GM21737 (cell line): ENCODE measurements around the gene SH3PXD2B.

Experiments used
- ATAC-seq: cut with Tn5 transposase; IDR thresholded peaks from one replicate; pipeline ENCODE4 v1.9.1; 2021; ENCODE audit warnings: mild to moderate bottlenecking, moderate library complexity; ENCODE audit not compliant: unreplicated experiment

The SH3PXD2B gene

DNA sequence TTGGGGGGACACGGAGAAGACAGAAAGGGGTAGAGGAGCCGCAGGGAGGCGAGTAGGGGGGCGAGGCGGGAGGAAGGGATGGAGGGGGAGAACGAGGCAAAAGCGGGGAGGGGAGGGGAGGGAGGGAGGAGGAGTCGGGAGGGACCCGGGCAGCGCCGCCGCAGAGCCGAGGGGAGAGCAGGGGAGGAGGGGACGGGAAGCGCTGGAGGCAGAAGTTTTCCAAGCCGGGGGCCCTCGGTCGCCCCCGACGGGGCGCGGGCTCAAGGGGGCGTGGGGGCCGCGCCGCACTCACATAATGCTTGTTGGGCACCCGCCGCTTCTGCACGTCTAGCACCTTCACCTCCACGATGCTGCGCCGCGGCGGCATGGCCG is 353 bp downstream of the SH3PXD2B start:
- no peak for ATAC-seq

DNA sequence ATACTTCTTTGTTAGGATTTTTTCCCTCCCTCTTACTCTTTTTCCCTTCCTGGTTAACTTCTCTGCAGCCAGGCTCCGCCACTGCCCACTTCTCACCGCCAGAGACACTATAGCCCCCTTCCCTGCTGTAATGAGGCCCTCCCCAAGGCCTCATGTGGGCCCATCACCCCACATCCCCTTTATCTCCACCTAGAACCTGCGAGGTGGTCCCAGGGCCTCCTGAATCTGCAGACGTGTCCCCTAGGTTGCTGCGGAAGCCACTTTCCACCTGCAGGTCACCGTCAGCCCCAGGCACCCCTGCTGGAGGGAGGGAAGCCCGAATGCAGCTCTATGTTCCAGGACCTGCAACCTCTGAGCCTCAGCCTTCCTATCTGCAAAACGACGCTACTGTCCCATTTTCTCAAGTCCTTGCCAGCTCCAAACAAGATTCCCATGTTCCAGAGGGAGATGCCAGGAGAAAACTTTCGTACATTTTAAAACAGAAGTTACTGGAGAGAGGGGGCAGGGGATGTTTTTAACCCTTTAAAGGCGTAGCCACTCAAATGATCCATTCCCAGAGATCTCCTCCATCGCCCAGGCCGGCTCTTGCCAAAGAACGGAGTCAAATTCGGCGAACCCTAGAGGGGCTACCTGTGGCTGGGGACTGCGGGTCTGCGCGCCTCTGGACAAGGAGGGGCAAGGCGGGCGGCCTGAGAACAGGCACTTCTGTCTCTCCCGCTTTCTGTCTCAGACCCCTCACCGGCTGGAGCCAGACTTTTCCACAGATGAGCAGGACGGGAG is 929 bp downstream of the SH3PXD2B start:
- ATAC-seq: no peak

DNA sequence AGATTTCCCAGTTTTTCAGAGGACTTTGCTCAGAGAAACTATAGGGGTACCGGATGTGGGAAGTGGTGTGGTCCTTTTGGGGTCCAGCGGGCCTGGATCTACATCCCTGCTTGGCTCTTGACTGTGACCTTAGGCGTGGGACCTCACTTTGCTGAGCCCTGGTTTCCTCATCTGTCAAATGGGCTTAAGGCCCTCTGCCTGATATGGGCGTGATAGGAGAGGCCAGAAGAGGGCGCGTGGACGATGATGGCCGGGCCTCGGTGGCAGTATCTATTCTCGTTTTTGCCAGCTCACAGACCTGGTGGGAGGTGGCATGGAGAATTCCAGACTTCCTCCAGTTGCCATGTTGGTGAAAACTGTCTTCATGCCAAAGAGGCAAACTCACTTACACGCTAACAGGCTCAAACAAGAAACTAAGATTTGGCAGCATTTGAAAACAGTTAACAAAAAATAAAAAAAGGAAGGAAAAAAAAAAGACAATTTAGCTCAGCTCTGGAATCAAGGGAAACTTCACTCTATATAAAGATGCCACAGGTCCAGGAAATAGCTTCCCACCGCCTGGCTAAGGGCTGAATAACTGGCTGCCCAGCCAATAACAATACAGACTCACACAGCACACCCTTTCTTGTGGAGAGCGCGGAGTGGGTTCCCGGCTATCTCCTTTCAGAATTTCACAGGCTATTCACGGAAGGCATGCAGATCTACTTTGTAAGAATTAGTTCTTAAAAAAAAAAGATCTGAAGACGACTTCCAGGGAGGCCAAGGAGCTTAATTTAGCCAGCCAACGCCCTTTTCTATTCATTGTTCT is 1.7 kb downstream of the SH3PXD2B start:
- ATAC-seq: no peak

DNA sequence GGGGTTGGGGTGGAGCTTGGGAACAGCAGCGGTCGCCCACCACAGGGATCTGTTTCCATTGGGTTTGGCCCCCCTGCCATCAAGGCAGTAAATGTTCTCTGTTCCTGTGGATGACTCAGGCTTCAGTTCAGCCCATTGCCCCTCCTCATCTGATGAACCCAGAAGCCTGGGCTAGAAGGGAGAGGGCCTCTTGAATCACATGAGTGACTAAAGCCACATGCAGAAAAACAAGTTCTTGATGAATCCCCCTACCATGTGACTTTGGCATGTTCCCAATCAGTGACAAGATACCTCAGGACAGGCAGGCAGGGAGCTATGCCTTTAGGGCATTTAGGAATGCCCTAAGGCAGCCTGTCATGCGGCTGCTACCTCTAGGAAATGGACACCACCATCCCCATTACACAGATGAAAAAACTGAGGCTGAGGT is 2.5 kb downstream of the SH3PXD2B start:
- no peak for ATAC-seq

GRCh38 chr5:172450861-172451695 is 3.2 kb downstream of the SH3PXD2B start:
- ATAC-seq: no peak

DNA sequence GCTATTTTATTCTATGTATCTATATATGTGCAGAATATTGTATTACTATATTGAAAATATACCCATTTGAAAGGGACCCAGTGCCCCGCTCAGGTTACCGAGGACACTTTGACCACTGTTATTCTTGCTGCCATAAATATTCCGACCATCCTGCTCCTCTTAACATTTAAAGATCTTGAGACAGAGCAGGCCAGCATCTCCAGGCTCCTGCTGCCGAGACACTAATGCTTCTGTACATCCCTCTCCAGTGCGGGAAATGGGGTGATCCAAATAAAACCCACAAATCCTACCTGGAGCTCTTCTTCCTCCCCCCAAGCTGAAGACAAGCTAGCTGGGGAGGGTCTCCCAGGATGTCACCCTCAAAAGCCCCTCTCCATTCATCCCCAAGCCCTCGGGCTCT is 3.9 kb downstream of the SH3PXD2B start:
- no peak for ATAC-seq

GRCh38 chr5:172448999-172449398 is 5.3 kb downstream of the SH3PXD2B start:
- no peak for ATAC-seq

GRCh38 chr5:172447646-172448365 is 6.5 kb downstream of the SH3PXD2B start:
- ATAC-seq: no peak

DNA sequence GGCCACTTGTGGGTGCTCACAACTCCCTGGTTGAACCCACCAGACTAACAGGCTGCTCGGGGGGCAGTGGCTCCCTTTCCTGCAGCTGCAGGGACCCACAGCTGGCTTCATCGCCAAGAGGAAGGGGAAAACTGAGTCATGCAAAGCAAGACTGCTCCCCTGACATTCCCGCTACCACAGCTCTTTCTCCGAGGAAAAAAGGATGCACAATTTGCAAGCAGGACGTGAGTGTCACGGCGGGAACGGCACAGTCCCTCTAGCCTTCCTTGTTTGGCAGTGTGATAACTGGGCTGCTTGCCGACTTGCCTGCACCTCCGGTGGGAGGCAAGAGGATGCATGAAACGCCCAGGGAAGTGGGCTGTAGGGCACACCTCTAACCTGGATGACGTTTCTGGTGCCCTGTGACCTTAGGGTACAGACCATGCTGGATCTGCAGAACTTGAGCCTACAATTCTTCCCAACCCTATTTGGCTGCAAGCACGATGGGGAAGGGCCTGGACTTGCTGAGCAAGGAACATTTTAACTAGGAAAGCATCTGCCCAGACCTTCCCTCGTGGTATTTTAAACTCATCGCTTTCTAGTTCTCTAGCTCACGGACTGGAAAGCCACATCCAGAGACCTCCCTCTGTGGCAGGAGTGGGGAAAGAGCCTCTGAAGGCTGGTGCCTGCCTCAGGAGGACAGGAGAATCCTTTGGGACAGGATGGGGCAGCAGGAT is 7.8 kb downstream of the SH3PXD2B start:
- ATAC-seq: no peak

GRCh38 chr5:172445866-172446265 is 8.5 kb downstream of the SH3PXD2B start:
- no peak for ATAC-seq

DNA sequence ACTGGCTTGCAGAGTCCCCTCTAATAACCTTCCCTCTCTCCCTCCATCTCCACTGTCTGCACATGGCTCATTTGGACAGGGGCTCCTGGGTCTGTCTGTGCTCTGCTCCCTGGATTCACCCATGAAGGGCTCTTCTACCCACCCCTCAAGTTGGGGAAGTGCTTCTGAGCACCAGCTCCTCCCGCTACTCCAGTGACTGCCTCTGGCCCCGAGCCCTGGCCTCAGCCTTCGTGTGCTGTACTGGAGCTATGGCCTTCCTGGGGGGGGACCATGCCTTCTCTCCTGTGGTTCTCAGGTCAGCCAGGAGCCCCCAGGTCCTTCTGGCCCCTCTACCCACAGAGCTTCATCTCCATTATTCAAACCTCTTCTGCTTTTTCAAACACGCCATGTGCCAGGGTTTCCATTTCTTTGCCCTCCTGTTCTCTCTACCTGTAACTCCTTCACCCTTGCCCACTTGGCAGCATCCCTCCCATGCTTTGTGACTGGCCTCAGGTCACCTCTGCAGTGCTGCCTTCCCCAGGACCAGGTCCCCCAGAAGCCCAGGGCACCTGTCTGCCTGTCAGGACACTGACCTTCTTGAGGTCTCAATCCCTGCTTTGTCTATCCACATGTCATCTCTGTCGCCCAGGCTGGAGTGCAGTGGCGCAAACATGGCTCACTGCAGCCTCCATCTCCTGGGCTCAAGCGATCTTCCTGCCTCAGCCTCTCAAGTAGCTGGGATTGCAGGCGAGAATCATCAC is 9.5 kb downstream of the SH3PXD2B start:
- no peak for ATAC-seq

- no peak for ATAC-seq
Observed at GRCh38 chr5:172444110-172444510, 10.2 kb downstream of the SH3PXD2B start.

- no peak for ATAC-seq
Observed at GRCh38 chr5:172443441-172444109, 10.8 kb downstream of the SH3PXD2B start.

DNA sequence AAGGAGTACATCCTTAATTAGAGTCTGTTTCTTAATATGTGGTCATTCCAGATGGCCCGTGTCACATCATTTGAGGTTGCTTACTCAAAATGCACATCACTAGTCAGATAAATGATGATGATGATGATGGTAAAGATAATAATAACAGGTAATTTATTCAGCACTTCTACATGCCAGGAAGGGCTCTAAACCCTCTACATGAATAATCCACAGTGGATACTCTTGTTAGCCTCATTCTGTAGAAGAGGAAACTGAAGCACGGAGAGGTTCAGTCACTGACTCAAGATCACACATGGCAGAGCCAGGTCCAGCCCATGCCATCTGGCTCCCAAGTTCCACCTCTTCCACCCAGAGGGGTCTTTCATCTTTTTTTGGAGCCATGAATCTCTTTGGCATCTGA is 11.7 kb downstream of the SH3PXD2B start:
- ATAC-seq: no peak

GRCh38 chr5:172441262-172441751 is 13.0 kb downstream of the SH3PXD2B start:
- no peak for ATAC-seq

GRCh38 chr5:172440486-172440885 is 13.8 kb downstream of the SH3PXD2B start:
- no peak for ATAC-seq

DNA sequence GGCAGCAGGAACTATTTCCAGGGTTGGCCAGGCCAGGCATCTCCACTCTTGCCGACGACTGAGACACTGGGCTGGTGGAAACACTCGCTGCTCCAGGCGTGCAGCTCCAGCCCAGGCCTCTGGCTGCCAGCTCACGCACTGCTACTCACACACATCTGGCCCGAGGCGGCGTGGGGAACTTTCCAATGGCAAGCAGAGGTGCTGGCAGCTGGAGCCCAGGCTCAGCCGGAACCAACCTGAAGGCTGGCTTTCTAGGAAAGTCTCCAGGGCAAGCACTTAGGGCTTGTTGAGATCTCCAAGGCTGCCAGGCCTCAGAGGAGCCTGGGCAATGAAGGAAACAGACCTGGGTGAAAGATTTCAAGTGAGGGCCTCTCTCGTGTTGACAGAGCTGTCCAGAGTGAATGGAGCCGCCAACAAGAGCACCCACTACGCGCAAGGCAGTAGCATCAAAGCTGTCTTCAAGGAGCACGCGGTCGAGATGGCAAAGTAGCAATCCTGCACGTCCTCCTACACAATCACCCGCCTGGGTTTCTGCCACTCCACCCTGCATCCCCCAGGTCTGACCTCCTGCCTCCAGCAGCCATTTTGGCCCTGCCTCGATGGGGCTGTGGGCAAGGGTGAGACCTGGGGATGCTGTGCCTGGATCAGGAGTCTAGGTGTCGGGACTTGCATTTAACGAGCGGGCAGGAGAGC is 14.4 kb downstream of the SH3PXD2B start:
- no peak for ATAC-seq

GRCh38 chr5:172438319-172438668 is 16.0 kb downstream of the SH3PXD2B start:
- no peak for ATAC-seq
